Measurements from ENCODE around the gene F10. TPM values are rescaled to one million over a fixed set of nuclear protein-coding genes. Genes with fewer than 3 reads are reported as not detected.
"Not testable (repeated sequence)": the region's sequence is repeated elsewhere in the genome, so short reads cannot be mapped to it uniquely, and the experiment has no call there.

Gene F10
- total and polyA plus RNA-seq, 12 donors: 4.4 to 81.8 (median 12.6) TPM

- intact Hi-C loops (cut with DNase I): no loop called here
- DNase-seq: no peak
- Histone ChIP-seq H3K27me3 (peaks cover 21% of the 10 kb centered on the region), H3K4me3 (no peak overlapping the region), H3K36me3 (replicated peaks in 1 of 2) (no peaks in the 10 kb centered on the region), H3K4me1 (replicated peaks in 1 of 2) (peaks cover 0 to 11% of the 10 kb centered on the region in 2 donors), H3K27ac (no peak overlapping the region), H3K9me3 (replicated peaks in 1 of 3) (no peaks in the 10 kb centered on the region)
- TF ChIP-seq CTCF (IDR thresholded peaks at IDR 0.05): no peak
- WGBS, 4 donors: 28 to 48% (median 38%) methylated on average over 47 to 73 of the region's 73 CpGs
These were observed 13.2 kb upstream of the F10 start for GRCh38 chr13:113109151-113110047.

GRCh38 chr13:113110048-113110851 is 12.3 kb upstream of the F10 start:
- no peak overlapping the region for H3K27ac ChIP-seq
- H3K36me3 ChIP-seq (replicated peaks in 1 of 2): no peaks in the 10 kb centered on the region
- DNase-seq: no peak
- H3K27me3 ChIP-seq: peaks cover 21% of the 10 kb centered on the region
- TF ChIP-seq CTCF (IDR thresholded peaks at IDR 0.05) (no peak), POLR2A (IDR thresholded peaks at IDR 0.05) (no peak)
- H3K4me1 ChIP-seq (replicated peaks in 1 of 2): peaks cover 0 to 11% of the 10 kb centered on the region in 2 donors
- H3K9me3 ChIP-seq (replicated peaks in 1 of 3): no peaks in the 10 kb centered on the region
- 2 to 7% (median 4%) methylated on average over 6 to 99 of the region's 99 CpGs for WGBS, 4 donors
- H3K4me3 ChIP-seq: peak overlapping the region in 1 of 4 donors; percentile 47
- intact Hi-C loops (cut with DNase I): no loop called here

- intact Hi-C loops (cut with DNase I): no loop called here
- TF ChIP-seq CTCF (IDR thresholded peaks at IDR 0.05): no peak
- TF ChIP-seq POLR2A (IDR thresholded peaks at IDR 0.05): no peak
- Histone ChIP-seq H3K9me3 (replicated peaks in 1 of 3) (no peaks in the 10 kb centered on the region), H3K4me1 (replicated peaks in 1 of 2) (peaks cover 0 to 11% of the 10 kb centered on the region in 2 donors), H3K36me3 (replicated peaks in 1 of 2) (no peaks in the 10 kb centered on the region), H3K4me3 (peak overlapping the region in 1 of 4 donors; percentile 47), H3K27ac (no peak overlapping the region), H3K27me3 (peaks cover 21% of the 10 kb centered on the region)
- no peak for DNase-seq
- WGBS, 4 donors: 14 to 73% (median 25%) methylated on average over 3 to 49 of the region's 49 CpGs
These were observed 11.7 kb upstream of the F10 start for GRCh38 chr13:113110852-113111315.

- Histone ChIP-seq H3K4me1 (replicated peaks in 1 of 2) (peaks cover 0 to 11% of the 10 kb centered on the region in 2 donors), H3K27me3 (peaks cover 19% of the 10 kb centered on the region)
- H3K4me3 ChIP-seq; H3K27ac ChIP-seq; intact Hi-C loops (cut with DNase I); H3K9me3 ChIP-seq (replicated peaks in 1 of 3); H3K36me3 ChIP-seq (replicated peaks in 1 of 2): not testable (repeated sequence)
- 69 to 87% (median 79%) methylated on average over 4 to 5 of the region's 5 CpGs for WGBS, 4 donors
- peak in 1 of 7 donors; percentile 46 for DNase-seq
These were observed 10.8 kb upstream of the F10 start for GRCh38 chr13:113111821-113112220.

GRCh38 chr13:113112475-113112874 is 10.1 kb upstream of the F10 start:
- Histone ChIP-seq H3K27me3 (peaks cover 18% of the 10 kb centered on the region), H3K4me1 (replicated peaks in 1 of 2) (peaks cover 0 to 11% of the 10 kb centered on the region in 2 donors)
- H3K36me3 ChIP-seq (replicated peaks in 1 of 2); H3K27ac ChIP-seq; H3K4me3 ChIP-seq; intact Hi-C loops (cut with DNase I); H3K9me3 ChIP-seq (replicated peaks in 1 of 3): not testable (repeated sequence)
- WGBS, 4 donors: 63 to 89% (median 68%) methylated on average over 1 of the region's 1 CpG
- DNase-seq: peak in 1 of 7 donors; percentile 31
